Bronchial epithelial cell (primary cell): ENCODE data around the gene GRIN3A. TPM values are rescaled to one million over a fixed set of nuclear protein-coding genes. Genes with fewer than 3 reads are reported as not detected.

Experiments
- DNase-seq: peaks from one replicate; pipeline ENCODE4 v3.0.0-alpha.2; 2010; ENCODE audit warnings: low read depth
- FAIRE-seq: peaks from 2 replicates; lab custom pipeline; 2011; peaks lifted over from hg19 to GRCh38; lab: Jason Lieb, UNC
- H3K27me3 ChIP-seq: 2 replicates; pipeline ENCODE4 v1.5.1; 2011; ENCODE audit warnings: low read length; ENCODE audit not compliant: control insufficient read depth, insufficient read depth
- H3K36me3 ChIP-seq: 2 replicates; pipeline ENCODE4 v1.5.1; 2011; ENCODE audit warnings: low read length; ENCODE audit not compliant: control insufficient read depth, insufficient read depth
- H3K4me3 ChIP-seq: 2 replicates; pipeline ENCODE4 v1.5.1; 2011; ENCODE audit warnings: mild to moderate bottlenecking, low read depth, low read length, control low read depth
- total RNA-seq: library from RNA; depleted of rRNA; stranded (reverse); fragments of >200 nt; gene quantifications from 2 replicates; pipeline ENCODE4 v1.2.1, GENCODE V29; 2014
- TF ChIP-seq, protein P1 (sequence below): IDR thresholded peaks from 2 replicates; pipeline ENCODE4 v1.5.1; 2011; ENCODE audit warnings: mild to moderate bottlenecking, moderate library complexity, low read length, control low read depth, inconsistent platforms; ENCODE audit not compliant: insufficient read depth, severe bottlenecking

GRIN3A gene
- not detected in 2 replicates for total RNA-seq

DNA sequence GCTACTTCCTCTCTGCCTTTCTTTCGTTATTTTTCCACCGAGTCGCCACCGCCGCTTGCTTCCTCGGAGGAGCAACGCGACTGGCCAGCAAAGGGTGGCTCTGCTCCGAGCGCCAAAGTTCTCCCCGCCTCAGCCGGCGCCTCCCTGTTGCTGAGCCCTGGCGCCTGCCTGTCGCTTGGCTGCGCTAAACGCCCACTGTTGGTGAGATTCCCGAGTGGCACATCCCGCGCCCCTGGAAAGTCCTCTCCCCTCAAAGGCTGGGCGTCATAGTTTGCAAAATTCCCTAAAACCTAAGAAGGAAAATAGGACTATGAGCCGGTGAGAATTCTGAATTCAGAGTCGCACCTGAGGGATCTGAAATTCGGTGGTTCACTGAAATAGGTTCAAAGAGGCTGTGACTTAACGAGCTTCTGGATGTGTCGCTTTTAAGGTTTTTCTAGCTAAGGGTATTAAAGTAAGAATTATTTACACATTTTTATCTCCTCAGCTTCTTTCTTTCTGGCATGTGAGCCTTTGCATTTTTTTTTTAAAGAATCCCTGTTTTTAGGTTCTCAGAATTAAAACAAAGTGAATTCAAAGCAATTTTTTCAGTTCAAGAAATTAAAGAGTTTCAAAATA lies at the start of gene GRIN3A:
Gene GRIN3A (minus strand): TSS at position 82 of the 618 bp plus-strand sequence. CDS start 668 bp downstream, outside the sequence.
- TF ChIP-seq, protein P1, sequence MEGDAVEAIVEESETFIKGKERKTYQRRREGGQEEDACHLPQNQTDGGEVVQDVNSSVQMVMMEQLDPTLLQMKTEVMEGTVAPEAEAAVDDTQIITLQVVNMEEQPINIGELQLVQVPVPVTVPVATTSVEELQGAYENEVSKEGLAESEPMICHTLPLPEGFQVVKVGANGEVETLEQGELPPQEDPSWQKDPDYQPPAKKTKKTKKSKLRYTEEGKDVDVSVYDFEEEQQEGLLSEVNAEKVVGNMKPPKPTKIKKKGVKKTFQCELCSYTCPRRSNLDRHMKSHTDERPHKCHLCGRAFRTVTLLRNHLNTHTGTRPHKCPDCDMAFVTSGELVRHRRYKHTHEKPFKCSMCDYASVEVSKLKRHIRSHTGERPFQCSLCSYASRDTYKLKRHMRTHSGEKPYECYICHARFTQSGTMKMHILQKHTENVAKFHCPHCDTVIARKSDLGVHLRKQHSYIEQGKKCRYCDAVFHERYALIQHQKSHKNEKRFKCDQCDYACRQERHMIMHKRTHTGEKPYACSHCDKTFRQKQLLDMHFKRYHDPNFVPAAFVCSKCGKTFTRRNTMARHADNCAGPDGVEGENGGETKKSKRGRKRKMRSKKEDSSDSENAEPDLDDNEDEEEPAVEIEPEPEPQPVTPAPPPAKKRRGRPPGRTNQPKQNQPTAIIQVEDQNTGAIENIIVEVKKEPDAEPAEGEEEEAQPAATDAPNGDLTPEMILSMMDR: no peak
- Histone ChIP-seq H3K27me3 (peaks cover 22% of the 10 kb centered on the region), H3K4me3 (no peak within 1 kb of the TSS), H3K36me3 (no peaks in the 10 kb centered on the region)
- no peak for DNase-seq
- no peak for FAIRE-seq

DNA sequence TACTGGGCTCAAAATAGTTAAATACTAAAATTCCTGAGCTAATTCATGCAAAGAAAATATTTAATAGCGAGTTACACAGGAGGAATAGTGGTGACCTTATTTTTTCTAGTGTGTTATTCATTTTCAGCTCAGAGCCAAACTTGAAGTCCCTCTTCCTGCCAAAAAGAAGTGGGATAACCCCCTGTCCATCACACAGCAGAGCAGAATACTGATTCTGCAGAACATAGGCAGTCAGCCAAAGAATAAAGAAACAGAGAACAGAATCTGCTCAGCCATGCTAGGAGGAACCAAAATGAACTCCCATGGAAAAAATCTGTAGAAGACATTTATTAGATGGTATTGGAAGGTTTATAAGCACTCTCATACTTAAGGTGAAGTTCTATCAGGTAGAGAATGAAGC lies 49.4 kb upstream of the GRIN3A start:
- no peaks in the 10 kb centered on the region for H3K27me3 ChIP-seq
- no peak overlapping the region for H3K4me3 ChIP-seq
- no peaks in the 10 kb centered on the region for H3K36me3 ChIP-seq
- no peak for FAIRE-seq
- DNase-seq: no peak
- TF ChIP-seq, protein P1: no peak

DNA sequence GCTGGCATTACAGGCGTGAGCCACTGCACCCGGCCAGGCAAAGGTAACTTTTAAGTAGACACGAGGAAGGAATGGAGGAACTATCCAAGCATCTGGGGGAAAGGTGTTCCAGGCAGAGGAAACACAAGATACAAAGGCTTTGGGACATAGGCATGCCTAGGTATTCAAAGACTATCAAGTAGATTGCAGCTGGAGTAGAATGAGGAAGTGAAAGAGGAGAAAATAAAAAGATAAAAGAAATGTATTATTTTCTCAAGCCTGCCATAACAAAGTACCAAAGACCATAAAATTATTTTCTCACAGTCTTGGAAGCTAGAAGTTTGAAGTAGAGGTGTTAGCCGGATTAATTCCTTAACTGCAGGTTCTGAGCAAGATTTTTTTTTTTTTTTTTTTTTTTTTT lies 39.9 kb upstream of the GRIN3A start:
- Histone ChIP-seq H3K27me3 (no peaks in the 10 kb centered on the region), H3K4me3 (no peak overlapping the region), H3K36me3 (no peaks in the 10 kb centered on the region)
- FAIRE-seq: no peak
- TF ChIP-seq, protein P1: no peak
- no peak for DNase-seq

DNA sequence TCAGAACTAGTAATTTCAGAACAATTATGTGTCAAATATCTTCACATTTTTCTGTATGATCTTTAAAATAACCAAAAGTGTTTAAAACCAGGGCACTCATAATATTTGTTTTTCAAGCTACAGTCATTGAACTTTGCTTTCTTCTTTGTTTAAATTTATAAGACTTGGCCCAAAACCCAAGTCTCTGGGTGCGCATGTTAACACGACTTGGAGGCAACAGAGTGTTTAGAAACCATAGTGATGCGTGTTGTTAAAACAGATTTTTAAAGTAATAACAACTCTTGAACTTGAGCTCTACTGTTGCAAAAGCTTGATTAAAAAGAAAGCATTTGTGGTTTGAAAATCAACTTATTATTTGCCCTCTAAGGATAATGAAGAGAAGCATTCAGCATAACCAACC lies 26.0 kb upstream of the GRIN3A start:
- DNase-seq: no peak
- no peak for FAIRE-seq

DNA sequence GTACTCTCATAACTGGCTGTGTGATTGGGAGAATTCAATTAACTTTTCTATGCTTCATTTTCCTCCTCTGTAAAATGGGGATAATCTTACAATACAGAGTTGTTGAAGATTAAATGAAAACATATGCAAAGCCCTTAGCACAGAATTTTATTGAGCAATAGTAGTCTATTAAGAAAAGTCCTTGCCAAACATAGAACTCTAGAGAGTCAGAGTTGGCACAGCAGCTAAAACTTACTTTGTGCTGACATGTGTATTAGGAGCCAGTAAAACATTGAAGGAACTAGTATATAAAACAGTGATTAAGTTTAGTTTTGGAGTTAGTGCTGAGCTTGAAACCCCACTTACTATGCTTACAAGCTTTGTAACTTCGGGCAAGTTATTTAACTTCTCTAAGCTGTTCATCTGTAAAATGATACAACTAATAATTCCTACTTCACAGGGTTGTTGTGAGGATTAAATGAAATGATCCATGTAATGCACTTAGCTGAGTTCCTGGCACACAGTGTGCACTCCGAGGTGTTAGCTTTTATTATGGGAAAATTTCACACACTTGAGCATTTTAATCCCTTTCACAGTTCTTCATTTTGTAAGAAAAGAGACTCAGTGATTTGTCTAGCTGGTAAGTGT lies 20.0 kb upstream of the GRIN3A start:
- Histone ChIP-seq H3K27me3 (no peaks in the 10 kb centered on the region), H3K4me3 (no peak overlapping the region), H3K36me3 (no peaks in the 10 kb centered on the region)
- TF ChIP-seq, protein P1: no peak
- FAIRE-seq: no peak
- DNase-seq: no peak

More for the DNA sequence above, 26.0 kb upstream of the GRIN3A start:
- Histone ChIP-seq H3K4me3 (no peak overlapping the region), H3K27me3 (no peaks in the 10 kb centered on the region), H3K36me3 (no peaks in the 10 kb centered on the region)
- TF ChIP-seq, protein P1: no peak

DNA sequence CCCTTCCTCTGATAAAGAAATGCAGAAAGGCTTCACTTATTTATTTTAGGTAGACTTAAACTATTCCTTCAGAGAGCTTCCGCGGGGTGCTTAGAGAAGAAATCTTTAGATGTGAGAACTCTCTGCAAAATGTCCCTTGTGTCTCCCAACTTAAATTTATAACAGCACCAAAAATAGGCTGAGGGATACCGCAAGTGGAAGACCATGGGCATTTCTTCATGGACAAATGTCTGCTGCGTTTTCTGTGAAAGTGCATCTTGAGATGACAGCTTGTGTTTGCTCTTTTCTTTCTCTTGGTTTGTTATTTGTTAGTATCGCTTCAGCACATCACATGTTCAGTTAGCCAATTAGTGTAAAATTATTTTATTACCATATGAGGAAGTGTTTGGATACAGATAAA lies 15.3 kb upstream of the GRIN3A start:
- Histone ChIP-seq H3K27me3 (no peaks in the 10 kb centered on the region), H3K36me3 (no peaks in the 10 kb centered on the region), H3K4me3 (no peak overlapping the region)
- DNase-seq: no peak
- TF ChIP-seq, protein P1: no peak
- FAIRE-seq: no peak
